HepG2 (cell line): ENCODE results near the gene AKAP8L. TPM values are rescaled to one million over a fixed set of nuclear protein-coding genes. Genes with fewer than 3 reads are reported as not detected.

Experiments
- AKNA ChIP-seq: sonication (generic); formaldehyde crosslinking; IDR thresholded peaks from 2 replicates; pipeline ENCODE4 v1.4.0; 2020; ENCODE audit warnings: missing genetic modification reagents, borderline replicate concordance
- HDAC1 ChIP-seq: sonication (generic); formaldehyde crosslinking; IDR thresholded peaks from 2 replicates; pipeline ENCODE4 v1.5.1; 2020; ENCODE audit warnings: mild to moderate bottlenecking, missing genetic modification reagents
- HNRNPUL1 ChIP-seq: fragments of 200-400 bp; formaldehyde crosslinking; IDR thresholded peaks from 2 replicates; pipeline ENCODE4 v1.6.1; 2017; ENCODE audit warnings: low read depth, mild to moderate bottlenecking, low read length, moderate library complexity
- MYPOP ChIP-seq: sonication (generic); formaldehyde crosslinking; IDR thresholded peaks from 2 replicates; pipeline ENCODE4 v1.8.1; 2023; ENCODE audit warnings: mild to moderate bottlenecking, moderate library complexity, missing genetic modification reagents
- PAF1 ChIP-seq: IDR thresholded peaks from 2 replicates; pipeline ENCODE4 v1.6.1; 2016; ENCODE audit warnings: missing genetic modification reagents, missing compliant biosample characterization
- PRDM10 ChIP-seq: sonication (generic); formaldehyde crosslinking; IDR thresholded peaks from 2 replicates; pipeline ENCODE4 v1.4.0; 2020; ENCODE audit warnings: low read depth, missing genetic modification reagents
- RFXANK ChIP-seq: IDR thresholded peaks from 2 replicates; pipeline ENCODE4 v1.6.1; 2016
- ZFP90 ChIP-seq: sonication (generic); formaldehyde crosslinking; IDR thresholded peaks from 2 replicates; pipeline ENCODE4 v1.8.0; 2022; ENCODE audit warnings: missing genetic modification reagents, mild to moderate bottlenecking, inconsistent platforms, borderline replicate concordance
- ZNF629 ChIP-seq: sonication (generic); formaldehyde crosslinking; conservative IDR thresholded peaks from 2 replicates; pipeline ENCODE4 v1.5.0; 2020; ENCODE audit warnings: missing genetic modification reagents
- ZNF687 ChIP-seq: sonication (generic); formaldehyde crosslinking; IDR thresholded peaks from 2 replicates; pipeline ENCODE4 v1.5.1; 2020; ENCODE audit warnings: mild to moderate bottlenecking, missing genetic modification reagents, moderate library complexity
- polyA plus RNA-seq, 8 experiments: library from polyadenylated mRNA; depleted of rRNA in 3 of 8; stranded (reverse) in 7 of 8; unstranded in 1 of 8; fragments of >200 nt; fragmentation: Illumina TruSeq in 4 of 8; extraction: Trizol in 4 of 8; gene quantifications; 2 replicates each; pipeline versions ENCODE4 v1.2.1 to v1.2.3, GENCODE V29; 2011 to 2016; ENCODE audit warnings: low read depth in 4 of 8, missing spikeins in 1 of 8, mixed read lengths in 1 of 8; ENCODE audit not compliant: insufficient read depth in 1 of 8
- total RNA-seq, 5 experiments: library from RNA; depleted of rRNA; stranded (reverse); fragments of >200 nt; fragmentation: Illumina TruSeq; extraction: Trizol; gene quantifications; 2 replicates each; pipeline ENCODE4 v1.2.3, GENCODE V29; 2016; ENCODE audit warnings: low read depth in 1 of 5
- TF ChIP-seq, protein P1 (sequence below): sonication (generic); formaldehyde crosslinking; IDR thresholded peaks from 2 replicates; pipeline ENCODE4 v1.5.1; 2020; ENCODE audit warnings: mild to moderate bottlenecking, missing genetic modification reagents, borderline replicate concordance

The AKAP8L gene
- total and polyA plus RNA-seq, 2 of the 13 experiments (the other 11 are each of a cell fraction or from before 2014, with no cell fraction given), result 48.2 to 49.6 TPM

GRCh38 chr19:15437355-15438123 is 18.8 kb upstream of the AKAP8L start (continued):
- peak; percentile 47; the same call in 1 of the 2 replicates for TF ChIP-seq ZNF687 (CRISPR knock-in tag)
- 0 out of 2 replicates have a peak, but pooled peaks have one; percentile 8 for TF ChIP-seq PRDM10
- no peak for TF ChIP-seq HDAC1 (CRISPR knock-in tag)
- TF ChIP-seq AKNA (CRISPR knock-in tag), result no peak
- no peak for TF ChIP-seq MYPOP (CRISPR knock-in tag)
- no peak for TF ChIP-seq ZNF629
- TF ChIP-seq RFXANK (CRISPR knock-in tag), result no peak
- TF ChIP-seq, protein P1, sequence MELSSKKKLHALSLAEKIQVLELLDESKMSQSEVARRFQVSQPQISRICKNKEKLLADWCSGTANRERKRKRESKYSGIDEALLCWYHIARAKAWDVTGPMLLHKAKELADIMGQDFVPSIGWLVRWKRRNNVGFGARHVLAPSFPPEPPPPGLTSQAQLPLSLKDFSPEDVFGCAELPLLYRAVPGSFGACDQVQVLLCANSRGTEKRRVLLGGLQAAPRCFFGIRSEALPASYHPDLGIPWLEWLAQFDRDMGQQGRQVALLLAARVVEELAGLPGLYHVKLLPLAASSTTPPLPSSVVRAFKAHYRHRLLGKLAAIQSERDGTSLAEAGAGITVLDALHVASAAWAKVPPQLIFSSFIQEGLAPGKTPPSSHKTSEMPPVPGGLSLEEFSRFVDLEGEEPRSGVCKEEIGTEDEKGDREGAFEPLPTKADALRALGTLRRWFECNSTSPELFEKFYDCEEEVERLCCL (CRISPR knock-in tag), result no peak
- 0 out of 2 replicates have a peak, but pooled peaks have one; percentile 7 for TF ChIP-seq ZFP90 (CRISPR knock-in tag)
- TF ChIP-seq HNRNPUL1, result no peak
- no peak for TF ChIP-seq PAF1 (CRISPR knock-in tag)
